Measurements from ENCODE around the gene ZNF580. TPM values are rescaled to one million over a fixed set of nuclear protein-coding genes. Genes with fewer than 3 reads are reported as not detected.

ZNF580 gene
- total RNA-seq, 2 donors from 2014 or later: 49.7 to 70.5 TPM

DNA sequence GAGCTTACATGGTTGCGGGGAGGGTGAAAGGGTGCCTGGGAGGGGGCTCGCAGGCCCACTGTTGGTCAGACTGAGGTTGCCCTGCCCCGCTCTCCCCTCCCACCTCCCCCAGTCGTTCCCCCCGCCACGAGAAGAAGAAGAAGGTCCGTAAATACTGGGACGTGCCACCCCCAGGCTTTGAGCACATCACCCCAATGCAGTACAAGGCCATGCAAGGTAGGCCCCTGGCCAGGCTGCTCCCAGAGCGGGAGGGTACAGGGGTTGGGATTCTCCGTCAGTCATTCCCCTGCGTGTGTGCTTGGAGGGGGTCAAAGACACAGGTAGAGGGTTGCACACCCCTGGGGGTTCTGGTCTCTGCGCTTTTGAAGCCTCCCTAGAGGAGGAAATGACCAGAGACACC is 19.6 kb downstream of the ZNF580 start:
- Histone ChIP-seq H3K9me3 (no peaks in the 10 kb centered on the region), H3K36me3 (peaks cover 22 to 32% of the 10 kb centered on the region in 2 donors), H3K4me1 (replicated peaks) (peaks cover 28% of the 10 kb centered on the region), H3K27ac (no peak overlapping the region), H3K4me3 (no peak overlapping the region), H3K27me3 (replicated peaks; ENCODE audit: insufficient read depth) (no peaks in the 10 kb centered on the region)
- DNase-seq (ENCODE audit: low spot score): no peak
- intact Hi-C loops (cut with DNase I): no loop called here
- 86% methylated on average over 11 of the region's 12 CpGs for WGBS
- TF ChIP-seq POLR2AphosphoS5 (IDR thresholded peaks at IDR 0.05) (no peak), POLR2A (IDR thresholded peaks at IDR 0.05) (no peak)
- TF ChIP-seq, protein P1, sequence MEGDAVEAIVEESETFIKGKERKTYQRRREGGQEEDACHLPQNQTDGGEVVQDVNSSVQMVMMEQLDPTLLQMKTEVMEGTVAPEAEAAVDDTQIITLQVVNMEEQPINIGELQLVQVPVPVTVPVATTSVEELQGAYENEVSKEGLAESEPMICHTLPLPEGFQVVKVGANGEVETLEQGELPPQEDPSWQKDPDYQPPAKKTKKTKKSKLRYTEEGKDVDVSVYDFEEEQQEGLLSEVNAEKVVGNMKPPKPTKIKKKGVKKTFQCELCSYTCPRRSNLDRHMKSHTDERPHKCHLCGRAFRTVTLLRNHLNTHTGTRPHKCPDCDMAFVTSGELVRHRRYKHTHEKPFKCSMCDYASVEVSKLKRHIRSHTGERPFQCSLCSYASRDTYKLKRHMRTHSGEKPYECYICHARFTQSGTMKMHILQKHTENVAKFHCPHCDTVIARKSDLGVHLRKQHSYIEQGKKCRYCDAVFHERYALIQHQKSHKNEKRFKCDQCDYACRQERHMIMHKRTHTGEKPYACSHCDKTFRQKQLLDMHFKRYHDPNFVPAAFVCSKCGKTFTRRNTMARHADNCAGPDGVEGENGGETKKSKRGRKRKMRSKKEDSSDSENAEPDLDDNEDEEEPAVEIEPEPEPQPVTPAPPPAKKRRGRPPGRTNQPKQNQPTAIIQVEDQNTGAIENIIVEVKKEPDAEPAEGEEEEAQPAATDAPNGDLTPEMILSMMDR (IDR thresholded peaks at IDR 0.05): no peak

GRCh38 chr19:55660991-55661390 is 20.2 kb downstream of the ZNF580 start:
- Histone ChIP-seq H3K36me3 (peaks cover 25 to 32% of the 10 kb centered on the region in 2 donors), H3K4me3 (no peak overlapping the region), H3K9me3 (no peaks in the 10 kb centered on the region), H3K27ac (no peak overlapping the region), H3K4me1 (replicated peaks) (peaks cover 28% of the 10 kb centered on the region), H3K27me3 (replicated peaks; ENCODE audit: insufficient read depth) (no peaks in the 10 kb centered on the region)
- TF ChIP-seq POLR2A (IDR thresholded peaks at IDR 0.05): no peak
- whole genome bisulfite sequencing: 69% methylated on average over 16 of the region's 16 CpGs
- intact Hi-C loops (cut with DNase I): no loop called here
- DNase-seq (ENCODE audit: low spot score): no peak

DNA sequence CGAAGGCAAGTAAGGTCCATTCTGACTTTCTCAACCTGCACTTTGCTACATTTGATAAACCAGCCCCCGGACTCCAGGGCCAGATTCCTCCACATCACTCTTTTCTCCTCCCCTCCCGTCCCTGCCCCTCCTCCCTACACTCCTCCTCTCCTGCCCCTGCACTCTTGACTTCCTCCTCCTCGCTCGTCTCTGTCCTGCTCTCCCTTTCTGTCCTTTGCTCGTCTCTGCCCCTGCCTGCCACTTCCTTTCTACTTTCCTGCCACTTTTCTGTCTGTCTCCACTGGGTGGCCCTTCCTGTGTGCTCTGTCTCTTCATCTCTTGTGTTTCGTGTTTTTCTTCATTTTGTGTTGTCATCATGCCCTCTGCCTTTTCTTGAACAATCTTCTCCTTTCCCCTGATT is 21.0 kb downstream of the ZNF580 start:
- TF ChIP-seq POLR2A (IDR thresholded peaks at IDR 0.05) (no peak), POLR2AphosphoS5 (IDR thresholded peaks at IDR 0.05) (no peak)
- TF ChIP-seq, protein P1 (IDR thresholded peaks at IDR 0.05): no peak
- peaks cover 25 to 39% of the 10 kb centered on the region in 2 donors for H3K36me3 ChIP-seq
- no peaks in the 10 kb centered on the region for H3K27me3 ChIP-seq (replicated peaks; ENCODE audit: insufficient read depth)
- H3K4me3 ChIP-seq: no peak overlapping the region
- no peaks in the 10 kb centered on the region for H3K9me3 ChIP-seq
- no peak overlapping the region for H3K27ac ChIP-seq
- DNase-seq (ENCODE audit: low spot score): no peak
- H3K4me1 ChIP-seq (replicated peaks): peaks cover 20% of the 10 kb centered on the region
- 65% methylated on average over 7 of the region's 7 CpGs for WGBS
- intact Hi-C loops (cut with DNase I): no loop called here

GRCh38 chr19:55663846-55664536 is 23.2 kb downstream of the ZNF580 start:
- Histone ChIP-seq H3K27ac (no peak overlapping the region), H3K9me3 (no peaks in the 10 kb centered on the region), H3K36me3 (peaks cover 32 to 51% of the 10 kb centered on the region in 2 donors), H3K4me1 (replicated peaks) (peaks cover under 1% of the 10 kb centered on the region), H3K4me3 (no peak overlapping the region), H3K27me3 (replicated peaks; ENCODE audit: insufficient read depth) (no peaks in the 10 kb centered on the region)
- 87% methylated on average over 20 of the region's 20 CpGs for WGBS
- no peak for DNase-seq (ENCODE audit: low spot score)
- intact Hi-C loops (cut with DNase I): no loop called here
- TF ChIP-seq POLR2AphosphoS5 (IDR thresholded peaks at IDR 0.05) (no peak), POLR2A (IDR thresholded peaks at IDR 0.05) (no peak)
- TF ChIP-seq, protein P1 (IDR thresholded peaks at IDR 0.05): no peak

GRCh38 chr19:55666343-55667005 is 25.7 kb downstream of the ZNF580 start:
- Histone ChIP-seq H3K4me3 (no peak overlapping the region), H3K27ac (no peak overlapping the region), H3K27me3 (replicated peaks; ENCODE audit: insufficient read depth) (no peaks in the 10 kb centered on the region), H3K36me3 (peaks cover 40 to 62% of the 10 kb centered on the region in 2 donors), H3K4me1 (replicated peaks) (no peaks in the 10 kb centered on the region), H3K9me3 (no peaks in the 10 kb centered on the region)
- TF ChIP-seq, protein P1 (IDR thresholded peaks at IDR 0.05): no peak
- TF ChIP-seq POLR2A (IDR thresholded peaks at IDR 0.05) (no peak), POLR2AphosphoS5 (IDR thresholded peaks at IDR 0.05) (no peak)
- no peak for DNase-seq (ENCODE audit: low spot score)
- intact Hi-C loops (cut with DNase I): no loop called here
- WGBS: 74% methylated on average over 12 of the region's 12 CpGs

All from prostate gland (tissue), 2 donors.